ENCODE measurements around the gene JADE3. TPM values are rescaled to one million over a fixed set of nuclear protein-coding genes. Genes with fewer than 3 reads are reported as not detected.

The JADE3 gene
- total RNA-seq, 1 experiment from 2014 or later = 20.2 TPM

DNA sequence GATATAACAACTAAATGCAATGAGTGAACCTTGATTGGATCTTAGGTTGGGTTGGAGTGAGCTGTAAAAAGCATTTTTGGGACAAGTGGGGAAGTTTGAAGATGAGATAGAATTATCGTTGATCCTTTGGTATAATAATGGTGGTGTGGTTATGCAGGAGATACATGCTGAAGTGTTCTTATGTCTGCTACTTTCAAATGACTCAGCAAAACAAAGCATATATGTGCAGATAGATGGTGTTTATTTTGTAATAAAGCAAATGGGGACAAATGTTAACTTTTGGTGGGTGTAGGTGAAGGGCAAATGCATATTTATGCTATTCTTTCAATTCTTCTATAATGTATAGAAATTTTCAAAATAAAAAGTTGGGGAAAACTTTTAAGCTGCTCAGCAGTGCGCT lies 49.1 kb upstream of the JADE3 start:
- Histone ChIP-seq H2AK5ac (ENCODE audit: insufficient read length, low read length) (no peak overlapping the region), H2BK15ac (ENCODE audit: low read depth, low read length) (no peak overlapping the region), H4K8ac (replicated peaks; ENCODE audit: insufficient read length, low read depth, low read length) (no peak overlapping the region), H4K91ac (ENCODE audit: insufficient read length, low read depth, low read length) (no peak overlapping the region), H3K79me1 (ENCODE audit: insufficient read depth, low read depth, low read length, poor library complexity, severe bottlenecking) (no peaks in the 10 kb centered on the region), H4K20me1 (ENCODE audit: control insufficient read depth, insufficient read depth, insufficient read length) (no peaks in the 10 kb centered on the region), H3K27ac (ENCODE audit: insufficient read length, low read depth, low read length) (no peak overlapping the region), H4K5ac (ENCODE audit: insufficient read length, low read depth, low read length) (no peak overlapping the region), H3K4me1 (ENCODE audit: insufficient read depth, low read length) (no peaks in the 10 kb centered on the region), H2BK20ac (ENCODE audit: low read depth, low read length, poor library complexity, severe bottlenecking) (no peak overlapping the region), H3K4ac (ENCODE audit: low read depth, low read length) (no peak overlapping the region), H3K18ac (ENCODE audit: insufficient read length, low read depth, low read length) (no peak overlapping the region), H3K79me2 (ENCODE audit: insufficient read depth, low read length) (no peaks in the 10 kb centered on the region), H3K4me2 (ENCODE audit: insufficient read depth, insufficient read length, low read length) (no peak overlapping the region), H3K9ac (ENCODE audit: extremely low read depth, insufficient read length, low read length) (no peak overlapping the region), H3K27me3 (ENCODE audit: insufficient read depth, low read length) (no peaks in the 10 kb centered on the region), H3K56ac (ENCODE audit: insufficient read length, low read depth, low read length) (no peak overlapping the region), H3K9me3 (ENCODE audit: control insufficient read depth, low read depth, low read length) (no peaks in the 10 kb centered on the region), H2AFZ (ENCODE audit: low read length) (no peak overlapping the region), H2BK120ac (ENCODE audit: low read depth, low read length, poor library complexity, severe bottlenecking) (no peak overlapping the region), H3K23me2 (ENCODE audit: insufficient read length, low read depth, low read length, poor library complexity, severe bottlenecking) (no peaks in the 10 kb centered on the region), H2BK5ac (ENCODE audit: insufficient read length, low read length) (no peak overlapping the region), H3T11ph (ENCODE audit: low read length) (no peak overlapping the region), H3K14ac (ENCODE audit: insufficient read depth, low read length) (no peak overlapping the region), H3K23ac (ENCODE audit: insufficient read length, low read depth, low read length) (no peak overlapping the region), H2BK12ac (ENCODE audit: insufficient read length, low read depth, low read length) (no peak overlapping the region)
- no peak for DNase-seq
- Mint-ChIP-seq H3K9me3 (peaks cover 56 to 62% of the 10 kb centered on the region in 2 experiments), H3K4me3 (no peak overlapping the region), H3K27me3 (ENCODE audit: low read depth) (no peaks in the 10 kb centered on the region), H3K36me3 (ENCODE audit: insufficient read depth in 1 of 3, low read depth in 3 of 3) (peaks cover 8 to 27% (median 12%) of the 10 kb centered on the region in 3 experiments), H3K27ac (no peak overlapping the region), H3K4me1 (no peaks in the 10 kb centered on the region)
- WGBS (ENCODE audit: extremely low coverage, insufficient read length, low lambda C conversion rate) = 100% methylated on average over 1 of the region's 2 CpGs
- TF ChIP-seq CTCF (conservative IDR thresholded peaks at IDR 0.05) = no peak

Data from H9 (cell line).